SK-N-MC (cell line): Measurements from ENCODE around the gene NIPA2.

Experiments used
- EZH2 ChIP-seq: fragments of 200-600 bp; sonication (generic); IDR thresholded peaks from one replicate; pipeline ENCODE4 v1.6.1; 2017; ENCODE audit warnings: antibody characterized with exemption
- POLR2AphosphoS5 ChIP-seq: IDR thresholded peaks from 2 replicates; pipeline ENCODE4 v1.6.1; 2012; ENCODE audit warnings: mild to moderate bottlenecking, low read depth, low read length, borderline replicate concordance

- TF ChIP-seq POLR2AphosphoS5, result no peak
- no peak for TF ChIP-seq EZH2
These were observed 57.2 kb downstream of the NIPA2 start for GRCh38 chr15:22895465-22896190.
